Thymus (tissue), 11 donors: Measurements from ENCODE around the gene HEATR9. TPM values are rescaled to one million over a fixed set of nuclear protein-coding genes. Genes with fewer than 3 reads are reported as not detected.

ENCODE experiments used
- DNase-seq, 9 donors: peaks; one replicate each; pipeline ENCODE4 v3.0.0-alpha.2; 2013; ENCODE audit warnings: low spot score in 9 of 9, low read depth in 6 of 9, missing footprints in 1 of 9
- H3K27ac ChIP-seq, 2 donors: one replicate each; pipeline ENCODE4 v1.5.1; 2013; ENCODE audit warnings: control low read depth in 1 of 2, low read depth in 1 of 2, low read length in 1 of 2, mild to moderate bottlenecking in 1 of 2, moderate library complexity in 1 of 2
- H3K27me3 ChIP-seq, 2 donors: one replicate each; pipeline ENCODE4 v1.5.1; 2013; ENCODE audit warnings: low read length in 1 of 2; ENCODE audit not compliant: control insufficient read depth in 2 of 2, insufficient read depth in 1 of 2
- H3K36me3 ChIP-seq, 2 donors: one replicate each; pipeline ENCODE4 v1.5.1; 2013; ENCODE audit warnings: low read length in 1 of 2, mild to moderate bottlenecking in 1 of 2, moderate library complexity in 1 of 2; ENCODE audit not compliant: control insufficient read depth in 2 of 2, insufficient read depth in 2 of 2
- H3K4me1 ChIP-seq, 2 donors: one replicate each; pipeline ENCODE4 v1.5.1; 2013; ENCODE audit warnings: low read length in 2 of 2; ENCODE audit not compliant: control insufficient read depth in 2 of 2, insufficient read depth in 2 of 2
- H3K4me3 ChIP-seq, 2 donors: one replicate each; pipeline ENCODE4 v1.5.1; 2013; ENCODE audit warnings: low read length in 2 of 2, control low read depth in 1 of 2, mild to moderate bottlenecking in 1 of 2
- H3K9me3 ChIP-seq, 2 donors: one replicate each; pipeline ENCODE4 v1.5.1; 2013; ENCODE audit warnings: low read length in 1 of 2, mild to moderate bottlenecking in 1 of 2; ENCODE audit not compliant: control insufficient read depth in 2 of 2, insufficient read depth in 1 of 2
- WGBS: extraction: QIAGEN DNeasy Blood & Tissue Kit; methylation state at CpG from one replicate; pipeline ENCODE4 v1.1.7; 2013; 5-methylcytosine and 5-hydroxymethylcytosine counted together
- polyA plus RNA-seq: library from polyadenylated mRNA; stranded (reverse); fragments of 200-250 nt; gene quantifications from one replicate; pipeline ENCODE4 v1.2.3, GENCODE V29; 2013
- total RNA-seq: library from RNA; stranded (reverse); fragments of 120-200 nt; gene quantifications from one replicate; pipeline ENCODE4 v1.2.4, GENCODE V29; 2013
- donor health status: healthy.

Gene HEATR9
- total and polyA plus RNA-seq, 2 donors, result 0.05 to 0.82 TPM

- peak in 3 of 9 donors; percentile 38 to 70 (median 54) for DNase-seq
- H3K4me3 ChIP-seq, result no peak overlapping the region
- H3K27ac ChIP-seq, result no peak overlapping the region
- 57% methylated on average over 8 of the region's 8 CpGs for whole genome bisulfite sequencing
- H3K4me1 ChIP-seq, result peaks cover 6 to 14% of the 10 kb centered on the region in 2 donors
- no peaks in the 10 kb centered on the region for H3K27me3 ChIP-seq
- no peaks in the 10 kb centered on the region for H3K36me3 ChIP-seq
- peaks cover 0 to 4% of the 10 kb centered on the region in 2 donors for H3K9me3 ChIP-seq
These were observed 2.5 kb upstream of the HEATR9 start for GRCh38 chr17:35870906-35871819.

- 99% methylated on average over 3 of the region's 3 CpGs for WGBS
- Histone ChIP-seq H3K27ac (no peak overlapping the region), H3K36me3 (no peaks in the 10 kb centered on the region), H3K9me3 (peaks cover 0 to 4% of the 10 kb centered on the region in 2 donors), H3K4me1 (peaks cover 0 to 5% of the 10 kb centered on the region in 2 donors), H3K27me3 (no peaks in the 10 kb centered on the region), H3K4me3 (no peak overlapping the region)
- DNase-seq, result no peak
These were observed 1.1 kb downstream of the HEATR9 start for GRCh38 chr17:35867574-35867973.

GRCh38 chr17:35866341-35866950 is 2.2 kb downstream of the HEATR9 start:
- WGBS, result 97% methylated on average over 1 of the region's 1 CpG
- Histone ChIP-seq H3K27ac (no peak overlapping the region), H3K9me3 (peaks cover 0 to 2% of the 10 kb centered on the region in 2 donors), H3K4me3 (no peak overlapping the region), H3K4me1 (peaks cover 0 to 4% of the 10 kb centered on the region in 2 donors), H3K27me3 (no peaks in the 10 kb centered on the region), H3K36me3 (no peaks in the 10 kb centered on the region)
- DNase-seq, result no peak

GRCh38 chr17:35865412-35866340 is 3.0 kb downstream of the HEATR9 start:
- H3K27me3 ChIP-seq, result no peaks in the 10 kb centered on the region
- H3K4me1 ChIP-seq, result no peaks in the 10 kb centered on the region
- DNase-seq, result no peak
- H3K4me3 ChIP-seq, result no peak overlapping the region
- H3K36me3 ChIP-seq, result no peaks in the 10 kb centered on the region
- WGBS, result 94% methylated on average over 3 of the region's 3 CpGs
- no peak overlapping the region for H3K27ac ChIP-seq
- H3K9me3 ChIP-seq, result no peaks in the 10 kb centered on the region

GRCh38 chr17:35864853-35865252 is 3.8 kb downstream of the HEATR9 start:
- peak in 2 of 9 donors; percentile 11 to 43 for DNase-seq

GRCh38 chr17:35856603-35857002 is 12.1 kb downstream of the HEATR9 start:
- no peaks in the 10 kb centered on the region for H3K9me3 ChIP-seq
- H3K4me3 ChIP-seq, result no peak overlapping the region
- H3K36me3 ChIP-seq, result peaks cover 11 to 25% of the 10 kb centered on the region in 2 donors
- H3K27me3 ChIP-seq, result no peaks in the 10 kb centered on the region
- DNase-seq, result no peak
- H3K4me1 ChIP-seq, result peaks cover 0 to 6% of the 10 kb centered on the region in 2 donors
- no peak overlapping the region for H3K27ac ChIP-seq
- WGBS, result 96% methylated on average over 2 of the region's 2 CpGs

More at GRCh38 chr17:35864853-35865252, 3.8 kb downstream of the HEATR9 start:
- H3K36me3 ChIP-seq, result no peaks in the 10 kb centered on the region
- no peaks in the 10 kb centered on the region for H3K4me1 ChIP-seq
- no peaks in the 10 kb centered on the region for H3K9me3 ChIP-seq
- 87% methylated on average over 7 of the region's 7 CpGs for WGBS
- no peak overlapping the region for H3K4me3 ChIP-seq
- no peak overlapping the region for H3K27ac ChIP-seq
- no peaks in the 10 kb centered on the region for H3K27me3 ChIP-seq

GRCh38 chr17:35855965-35856364 is 12.7 kb downstream of the HEATR9 start:
- Histone ChIP-seq H3K4me1 (peaks cover 0 to 6% of the 10 kb centered on the region in 2 donors), H3K36me3 (peaks cover 11 to 27% of the 10 kb centered on the region in 2 donors), H3K9me3 (no peaks in the 10 kb centered on the region), H3K27ac (no peak overlapping the region), H3K4me3 (no peak overlapping the region), H3K27me3 (no peaks in the 10 kb centered on the region)
- DNase-seq, result no peak
- WGBS, result 95% methylated on average over 5 of the region's 5 CpGs

GRCh38 chr17:35849469-35850348 is 19.0 kb downstream of the HEATR9 start:
- peaks cover 28 to 60% of the 10 kb centered on the region in 2 donors for H3K36me3 ChIP-seq
- H3K9me3 ChIP-seq, result no peaks in the 10 kb centered on the region
- no peak overlapping the region for H3K27ac ChIP-seq
- DNase-seq, result peak; percentile 23 to 84 (median 66)
- H3K27me3 ChIP-seq, result no peaks in the 10 kb centered on the region
- H3K4me3 ChIP-seq, result no peak overlapping the region
- WGBS, result 87% methylated on average over 7 of the region's 7 CpGs
- H3K4me1 ChIP-seq, result no peaks in the 10 kb centered on the region
